GM12874 (cell line): ENCODE measurements around the gene NPRL2.
A peak's percentile ranks its signal among the peaks of the same experiment; 100 is the strongest.

Source experiments
- CTCF ChIP-seq: IDR thresholded peaks from 2 replicates; pipeline ENCODE4 v1.5.1; 2011; ENCODE audit warnings: low read depth, mild to moderate bottlenecking, control low read depth, low read length, moderate library complexity; ENCODE audit not compliant: insufficient read depth

NPRL2 gene

GRCh38 chr3:50354186-50354764 is 3.7 kb upstream of the NPRL2 start:
- TF ChIP-seq CTCF = no peak

- no peak for TF ChIP-seq CTCF
Observed at GRCh38 chr3:50353245-50354004, 2.9 kb upstream of the NPRL2 start.

DNA sequence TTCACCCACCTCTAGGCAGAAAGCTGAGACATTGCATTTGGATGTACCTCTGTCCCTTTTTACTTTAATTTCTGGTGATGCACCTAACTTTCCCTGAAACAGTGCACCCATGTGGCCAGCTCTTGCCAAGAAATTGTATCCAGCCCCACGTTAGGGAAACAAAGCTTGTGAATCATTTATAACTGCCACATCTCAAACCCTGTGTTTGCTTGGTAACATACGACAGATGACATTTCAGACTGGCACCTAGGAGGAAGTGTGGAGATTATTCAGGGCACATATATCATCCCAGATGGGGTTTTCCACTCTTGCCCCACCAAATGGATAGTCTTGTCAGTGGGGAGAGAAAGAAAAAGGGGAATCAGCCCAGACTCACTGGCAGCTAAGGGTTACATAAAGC is 2.2 kb upstream of the NPRL2 start:
- 0 out of 2 replicates have a peak, but pooled peaks have one; percentile 5 for TF ChIP-seq CTCF

- no peak for TF ChIP-seq CTCF
Observed at GRCh38 chr3:50351323-50351697, 735 bp upstream of the NPRL2 start.

DNA sequence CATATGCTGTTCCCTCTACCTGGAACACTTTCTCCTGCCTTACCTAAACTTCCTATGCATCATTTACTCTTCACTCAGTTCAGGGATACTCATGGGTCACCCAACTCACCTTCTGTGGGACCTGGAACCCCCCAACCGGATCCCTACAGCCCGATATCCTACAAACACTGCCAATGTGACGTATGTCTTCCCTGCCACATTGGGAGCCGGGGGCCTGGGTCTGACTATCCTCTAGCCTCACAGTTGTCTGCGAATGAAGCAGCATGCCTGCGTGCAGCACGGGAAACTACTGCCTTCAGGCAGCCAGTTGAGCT is 405 bp downstream of the NPRL2 start:
- no peak for TF ChIP-seq CTCF

GRCh38 chr3:50347187-50347813 is 3.3 kb downstream of the NPRL2 start:
- TF ChIP-seq CTCF = peak; percentile 60

DNA sequence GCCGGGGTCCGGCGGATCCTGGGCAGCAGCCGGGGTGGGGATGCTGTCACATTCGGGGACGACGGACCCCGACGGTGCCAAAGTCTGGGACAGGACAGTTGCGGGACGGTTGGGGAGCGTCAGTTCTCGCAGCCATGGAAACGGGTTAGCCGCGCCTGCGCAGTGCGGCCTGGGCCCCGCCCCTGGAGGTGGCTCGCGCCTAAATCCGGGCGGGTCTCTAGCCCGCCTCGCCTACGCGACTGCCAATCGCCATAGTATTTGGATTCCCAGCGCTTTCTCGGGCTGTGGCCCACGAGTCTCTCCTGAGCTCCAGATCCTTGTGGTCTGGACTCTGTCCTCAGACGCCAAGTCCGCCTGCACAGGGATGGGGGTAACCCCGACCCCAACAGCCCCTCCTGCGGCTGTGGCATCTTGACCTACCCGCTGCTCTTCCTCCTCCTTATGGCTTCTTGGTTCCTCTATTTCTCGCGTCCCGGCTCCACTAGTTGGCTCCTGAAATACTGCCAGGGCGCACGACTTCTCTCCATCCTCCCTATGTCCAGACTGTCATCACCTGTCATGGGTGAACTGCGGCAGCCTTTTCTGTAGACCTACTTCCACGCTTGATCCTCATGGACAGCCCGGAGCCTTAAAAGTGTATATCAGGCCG is 4.9 kb downstream of the NPRL2 start, which contains the start of gene ZMYND10:
Gene ZMYND10, minus strand, starts transcription at position 147 of the 649 bp plus-strand sequence. CDS start 153 bp downstream, outside the sequence.
- TF ChIP-seq CTCF = no peak
